HL-60 (cell line): ENCODE measurements around the gene CD226.

Experiments
- GABPA ChIP-seq: IDR thresholded peaks from 2 replicates; pipeline ENCODE4 v1.6.1; 2012; ENCODE audit warnings: low read depth
- POLR2AphosphoS5 ChIP-seq: IDR thresholded peaks from 2 replicates; pipeline ENCODE4 v1.6.1; 2012; ENCODE audit warnings: low read depth
- REST ChIP-seq: IDR thresholded peaks from 2 replicates; pipeline ENCODE4 v1.6.1; 2012; ENCODE audit warnings: low read depth; ENCODE audit not compliant: insufficient replicate concordance
- SPI1 ChIP-seq: IDR thresholded peaks from 2 replicates; pipeline ENCODE4 v1.6.1; 2012; ENCODE audit warnings: low read depth, mild to moderate bottlenecking, borderline replicate concordance
- TF ChIP-seq, protein P1 (sequence below): IDR thresholded peaks from one replicate; pipeline ENCODE4 v1.5.1; 2011; ENCODE audit warnings: low read length, control low read depth, inconsistent platforms; ENCODE audit not compliant: insufficient read depth

GRCh38 chr18:69935319-69936190 is 12.1 kb downstream of the CD226 start:
- TF ChIP-seq, protein P1, sequence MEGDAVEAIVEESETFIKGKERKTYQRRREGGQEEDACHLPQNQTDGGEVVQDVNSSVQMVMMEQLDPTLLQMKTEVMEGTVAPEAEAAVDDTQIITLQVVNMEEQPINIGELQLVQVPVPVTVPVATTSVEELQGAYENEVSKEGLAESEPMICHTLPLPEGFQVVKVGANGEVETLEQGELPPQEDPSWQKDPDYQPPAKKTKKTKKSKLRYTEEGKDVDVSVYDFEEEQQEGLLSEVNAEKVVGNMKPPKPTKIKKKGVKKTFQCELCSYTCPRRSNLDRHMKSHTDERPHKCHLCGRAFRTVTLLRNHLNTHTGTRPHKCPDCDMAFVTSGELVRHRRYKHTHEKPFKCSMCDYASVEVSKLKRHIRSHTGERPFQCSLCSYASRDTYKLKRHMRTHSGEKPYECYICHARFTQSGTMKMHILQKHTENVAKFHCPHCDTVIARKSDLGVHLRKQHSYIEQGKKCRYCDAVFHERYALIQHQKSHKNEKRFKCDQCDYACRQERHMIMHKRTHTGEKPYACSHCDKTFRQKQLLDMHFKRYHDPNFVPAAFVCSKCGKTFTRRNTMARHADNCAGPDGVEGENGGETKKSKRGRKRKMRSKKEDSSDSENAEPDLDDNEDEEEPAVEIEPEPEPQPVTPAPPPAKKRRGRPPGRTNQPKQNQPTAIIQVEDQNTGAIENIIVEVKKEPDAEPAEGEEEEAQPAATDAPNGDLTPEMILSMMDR: no peak
- TF ChIP-seq SPI1: no peak
- no peak for TF ChIP-seq REST
- peak; percentile 53; the same call in 1 of the 2 replicates for TF ChIP-seq POLR2AphosphoS5
- no peak for TF ChIP-seq GABPA
